ENCODE data around the gene ASZ1. TPM values are rescaled to one million over a fixed set of nuclear protein-coding genes. Genes with fewer than 3 reads are reported as not detected.

Gene ASZ1
- not detected in 2 replicates for total RNA-seq

GRCh38 chr7:117427258-117427701 is at the start of gene ASZ1:
TSS of gene ASZ1 (minus strand) at chr7:117427493. CDS start at chr7:117427460, 33 bp downstream.

GRCh38 chr7:117322741-117323304 is 104.5 kb downstream of the ASZ1 start, which contains the start of gene WNT2:
TSS of gene WNT2 (minus strand) at chr7:117323058. CDS start at chr7:117322989, 69 bp downstream.

Other genes starting within 250 kb of the ASZ1 start
- 1.4 and 4.5 TPM in 2 replicates for gene WNT2, start 104.4 kb downstream of the ASZ1 start, total RNA-seq
- 0.14 and 0.55 TPM in 2 replicates for gene CFTR, start 52.5 kb upstream of the ASZ1 start, total RNA-seq

Measured in smooth muscle cell of bladder (primary cell).